ENCODE data around the gene CHID1.

The CHID1 gene

DNA sequence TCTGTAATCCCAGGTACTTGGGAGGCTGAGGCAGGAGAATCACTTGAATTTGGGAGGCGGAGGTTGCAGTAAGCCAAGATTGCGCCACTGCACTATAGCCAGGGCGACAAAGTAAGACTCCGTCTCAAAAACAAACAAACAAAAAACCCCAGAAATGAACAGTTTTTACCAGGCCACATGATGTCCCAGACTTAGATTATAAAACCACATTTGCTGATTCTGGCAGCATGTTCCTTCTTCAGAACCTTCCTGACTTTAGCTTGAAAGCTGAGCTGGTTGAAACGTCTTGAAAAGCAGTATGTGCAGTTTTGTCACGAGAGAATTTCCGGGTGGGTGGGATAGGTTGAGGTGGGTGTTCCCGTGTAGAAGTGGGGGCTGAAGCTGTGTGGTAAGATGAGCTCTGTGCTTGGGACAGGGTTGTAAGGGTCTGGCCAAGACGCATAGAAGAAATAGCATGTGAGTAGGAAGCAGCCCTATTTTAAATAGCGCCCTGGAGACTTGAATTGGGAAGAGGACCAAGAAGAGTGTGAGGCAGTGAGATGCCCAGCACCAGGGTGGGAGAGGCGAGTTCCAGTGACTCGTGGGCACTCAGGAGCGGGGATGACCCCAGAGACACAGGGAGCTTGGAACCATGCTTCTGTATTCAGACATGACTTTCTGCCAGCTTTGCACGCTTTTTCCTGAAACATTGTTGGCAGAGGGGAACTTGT, 22.7 kb upstream of the CHID1 start:
- in situ Hi-C loops (cut with MboI; ENCODE audit: low sequenced_read_pairs): no loop called here

DNA sequence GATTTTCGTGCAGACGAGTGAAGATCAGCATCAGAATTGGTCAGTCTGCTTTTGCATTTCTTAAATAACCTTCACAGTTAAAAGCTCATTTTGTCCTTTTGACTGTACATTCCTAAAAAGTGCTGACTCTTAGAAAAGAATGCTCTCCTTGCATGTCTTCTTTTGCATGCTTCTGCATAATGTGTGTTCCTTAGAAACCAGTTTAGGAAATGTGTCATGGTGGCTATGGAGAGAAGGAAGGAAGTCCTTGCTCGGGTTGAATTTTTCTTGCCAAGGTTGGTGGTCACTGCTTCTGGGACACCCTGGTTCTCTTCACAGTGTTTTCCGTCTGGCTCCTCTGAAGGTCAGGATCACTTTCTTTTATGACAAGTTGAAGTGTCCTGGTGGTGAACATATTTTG, 21.8 kb upstream of the CHID1 start:
- in situ Hi-C loops (cut with MboI; ENCODE audit: low sequenced_read_pairs): no loop called here

DNA sequence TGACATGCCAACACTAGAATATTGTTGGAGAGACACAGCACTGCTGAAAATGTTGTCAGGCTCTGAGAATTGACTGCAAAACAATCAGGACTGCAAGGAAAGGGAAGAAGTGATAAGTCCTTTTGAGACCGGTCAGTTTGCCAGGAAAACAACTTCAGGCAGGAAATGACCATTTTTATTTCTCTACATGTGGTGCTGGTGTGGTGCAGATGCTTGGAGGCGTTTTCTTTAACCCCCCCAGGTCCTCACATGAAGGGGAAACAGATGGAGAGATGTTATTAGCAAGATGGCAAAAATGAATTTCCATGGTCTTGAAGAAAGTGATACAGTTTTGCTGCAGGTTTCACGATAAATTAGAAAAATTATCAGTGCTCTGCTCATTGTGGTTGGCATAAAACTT, 20.8 kb upstream of the CHID1 start:
- in situ Hi-C loops (cut with MboI; ENCODE audit: low sequenced_read_pairs): no loop called here

DNA sequence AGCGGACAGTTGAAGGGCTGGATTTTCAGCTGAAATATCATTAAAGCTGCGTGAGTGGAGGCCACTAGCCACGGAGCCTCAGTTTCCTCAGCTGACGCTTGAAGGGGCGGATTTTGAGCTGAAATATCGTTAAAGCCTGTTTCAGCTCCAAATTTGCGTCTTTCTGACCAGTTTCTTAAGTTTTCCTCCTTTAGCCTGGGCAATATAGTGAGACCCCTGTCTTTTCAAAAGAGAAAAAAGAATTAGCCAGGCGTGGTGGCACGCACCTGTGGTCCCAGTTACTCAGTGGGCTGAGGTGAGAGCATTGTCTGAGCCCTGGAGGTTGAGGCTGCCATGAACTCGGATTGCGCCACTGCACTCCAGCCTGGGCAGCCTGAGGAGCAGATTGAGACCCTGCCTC, 18.8 kb upstream of the CHID1 start:
- in situ Hi-C loops (cut with MboI; ENCODE audit: low sequenced_read_pairs): no loop called here

DNA sequence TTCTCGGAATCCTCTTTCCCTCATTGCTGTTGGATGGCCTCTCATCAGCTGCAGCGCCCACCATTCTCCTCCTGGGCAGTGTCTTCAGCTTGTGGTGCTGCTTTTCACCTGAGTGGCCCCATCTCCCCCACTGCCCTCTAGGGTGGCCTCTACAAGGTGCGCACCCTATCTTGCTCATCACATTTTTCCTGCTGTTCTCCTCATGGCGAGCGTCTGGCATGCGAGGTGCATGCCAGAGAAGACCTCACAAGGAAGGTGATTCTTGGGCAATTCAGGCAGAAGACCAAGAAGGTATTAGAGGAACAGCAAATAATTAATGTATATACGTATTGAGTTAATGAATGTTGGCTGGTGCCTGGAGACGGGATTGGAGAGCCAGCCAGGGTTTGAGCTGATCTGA, 18.2 kb upstream of the CHID1 start:
- in situ Hi-C loops (cut with MboI; ENCODE audit: low sequenced_read_pairs): no loop called here

DNA sequence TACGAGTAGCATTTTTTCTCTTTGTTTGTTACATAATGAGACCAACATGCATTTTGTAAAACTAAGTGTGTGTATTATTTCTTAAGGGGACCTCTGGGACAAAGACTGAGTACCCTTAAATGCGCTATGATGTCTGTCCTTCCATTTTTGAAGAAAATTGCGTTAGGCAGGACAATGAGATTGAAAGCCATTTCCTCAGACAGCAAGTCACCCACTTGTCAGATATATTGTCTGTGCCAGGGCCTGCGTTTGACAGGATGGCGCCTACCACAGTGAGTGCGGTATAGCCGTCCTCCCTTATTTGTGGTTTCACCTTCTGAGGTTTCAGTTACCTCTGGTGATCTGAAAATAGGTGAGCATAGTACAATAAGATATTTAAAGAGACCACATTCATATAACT, 17.3 kb upstream of the CHID1 start:
- in situ Hi-C loops (cut with MboI; ENCODE audit: low sequenced_read_pairs): no loop called here

DNA sequence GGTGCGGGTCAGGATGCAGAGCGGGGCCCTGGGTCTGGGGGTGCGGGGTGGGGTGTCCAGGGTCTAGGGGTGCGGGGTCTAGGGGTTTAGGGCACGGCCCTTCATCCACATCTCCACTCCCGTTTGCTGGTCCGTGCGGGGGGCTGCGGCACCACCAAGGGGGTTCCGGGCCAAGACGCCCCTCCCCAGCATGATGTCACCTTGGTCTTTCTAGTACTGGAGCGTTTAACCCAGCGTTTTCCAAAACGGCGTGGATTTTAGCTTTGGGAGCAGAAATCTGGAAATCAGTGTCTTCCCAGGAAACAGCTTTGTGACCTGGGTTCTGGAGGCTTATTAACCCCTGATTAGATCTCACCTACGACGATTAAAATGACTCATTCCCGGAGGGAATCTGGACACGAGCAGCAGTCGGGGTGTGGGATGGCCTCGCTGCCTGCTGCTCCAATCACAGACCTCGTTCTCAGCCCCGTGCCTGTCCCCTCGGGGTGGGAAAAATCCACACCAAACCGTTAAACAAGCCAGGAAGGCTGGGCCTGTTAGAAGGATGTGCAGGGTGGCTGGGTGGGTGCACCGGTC, 15.8 kb upstream of the CHID1 start:
- in situ Hi-C loops (cut with MboI; ENCODE audit: low sequenced_read_pairs): no loop called here

DNA sequence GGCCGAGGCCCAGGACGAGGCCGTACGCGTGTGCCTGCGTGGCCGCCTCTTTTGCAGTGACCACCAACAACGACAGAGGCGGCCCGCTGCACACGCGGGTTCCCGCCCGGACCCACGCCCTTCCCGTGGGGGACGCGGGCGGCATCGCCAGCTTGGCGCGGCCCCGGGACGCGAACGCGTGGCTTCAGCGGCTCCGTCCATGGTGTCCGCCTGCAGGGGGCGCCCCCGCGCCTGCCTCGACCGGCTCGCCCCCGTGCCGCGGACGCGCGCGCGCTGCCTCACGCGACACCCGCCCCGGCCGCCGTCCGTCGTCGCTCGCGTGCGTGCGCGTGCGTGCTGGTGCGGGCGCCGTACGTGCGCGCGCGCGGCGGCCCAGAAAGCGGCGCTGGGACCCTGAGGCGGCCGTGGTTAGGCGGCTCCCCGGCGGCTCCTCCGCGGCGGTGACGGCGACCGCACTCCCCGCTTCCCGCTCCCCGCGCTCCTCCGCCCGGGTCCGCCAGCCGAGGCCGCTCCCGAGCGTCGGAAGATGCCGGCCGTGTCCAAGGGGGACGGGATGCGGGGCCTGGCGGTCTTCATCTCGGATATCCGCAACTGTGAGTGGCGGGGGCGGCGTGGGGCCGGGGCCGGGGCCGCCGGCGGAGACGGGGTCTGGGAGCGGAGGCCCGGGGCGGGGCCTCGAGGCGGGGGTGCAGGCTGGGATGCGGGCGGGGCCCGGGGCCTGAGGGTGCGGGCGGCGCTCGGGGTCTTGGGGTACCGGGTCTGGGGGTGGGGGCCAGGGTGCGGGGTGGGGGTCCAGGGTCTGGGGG, 15.1 kb upstream of the CHID1 start, which contains the start of gene AP2A2:
Gene AP2A2, plus strand, starts transcription at position 375 of the 806 bp plus-strand sequence. Its CDS starts 152 bp downstream, at position 527.
- in situ Hi-C loops (cut with MboI; ENCODE audit: low sequenced_read_pairs): no loop called here

DNA sequence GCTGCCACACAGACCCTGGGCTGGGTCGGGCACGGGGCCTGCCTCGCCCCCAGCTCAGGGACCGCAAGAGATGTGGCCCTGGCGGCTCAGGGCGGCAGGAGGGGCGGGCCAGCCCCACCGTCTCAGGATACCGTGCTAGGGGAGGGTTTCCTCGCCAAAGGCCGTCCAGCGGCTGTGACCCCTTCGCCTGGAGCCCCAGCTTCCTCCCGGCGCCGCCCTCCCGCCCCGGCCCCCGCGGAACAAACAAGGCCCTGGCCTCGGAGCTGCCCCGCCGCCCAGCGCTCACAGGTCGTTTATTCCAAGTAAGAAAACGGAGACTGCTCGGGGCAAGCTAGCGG, 14.5 kb upstream of the CHID1 start:
- in situ Hi-C loops (cut with MboI; ENCODE audit: low sequenced_read_pairs): no loop called here

DNA sequence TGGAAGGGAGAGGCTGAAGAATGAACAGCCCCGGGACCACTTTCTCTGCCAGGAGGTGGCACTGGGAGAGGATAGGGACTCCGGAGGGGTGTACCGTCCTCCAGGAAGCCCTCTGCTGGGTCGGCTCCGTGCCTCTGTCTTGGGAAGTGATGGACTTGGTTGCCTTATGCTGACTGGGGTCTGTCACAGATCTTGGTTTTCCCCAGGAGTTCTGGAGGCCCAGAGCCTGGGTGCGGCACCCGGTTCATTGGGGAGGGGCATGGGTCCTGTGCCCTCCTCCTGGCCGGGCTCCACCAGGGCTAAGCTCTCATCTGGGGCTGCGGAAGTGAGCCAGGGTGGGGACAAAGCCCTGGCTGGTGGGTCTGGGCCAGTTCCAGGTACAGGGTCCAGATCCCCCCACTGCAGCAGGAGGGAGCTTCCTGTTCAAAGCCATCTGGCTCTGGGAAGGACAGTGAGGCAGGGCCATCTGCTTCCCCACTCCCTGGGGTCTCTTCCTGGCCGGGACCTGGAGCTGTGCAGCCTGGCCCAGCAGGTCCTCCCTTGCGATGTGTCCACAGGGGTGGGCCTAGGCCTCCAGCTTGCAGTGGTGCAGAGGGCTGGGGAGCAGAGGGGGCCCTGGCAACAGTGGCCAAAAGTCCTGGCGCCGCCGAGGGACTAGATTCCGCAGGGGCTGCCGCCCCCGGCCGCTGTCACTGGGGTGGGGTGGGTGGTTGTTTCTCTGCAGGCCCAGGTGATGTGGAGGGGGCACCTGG, 14.0 kb upstream of the CHID1 start:
- in situ Hi-C loops (cut with MboI; ENCODE audit: low sequenced_read_pairs): no loop called here

DNA sequence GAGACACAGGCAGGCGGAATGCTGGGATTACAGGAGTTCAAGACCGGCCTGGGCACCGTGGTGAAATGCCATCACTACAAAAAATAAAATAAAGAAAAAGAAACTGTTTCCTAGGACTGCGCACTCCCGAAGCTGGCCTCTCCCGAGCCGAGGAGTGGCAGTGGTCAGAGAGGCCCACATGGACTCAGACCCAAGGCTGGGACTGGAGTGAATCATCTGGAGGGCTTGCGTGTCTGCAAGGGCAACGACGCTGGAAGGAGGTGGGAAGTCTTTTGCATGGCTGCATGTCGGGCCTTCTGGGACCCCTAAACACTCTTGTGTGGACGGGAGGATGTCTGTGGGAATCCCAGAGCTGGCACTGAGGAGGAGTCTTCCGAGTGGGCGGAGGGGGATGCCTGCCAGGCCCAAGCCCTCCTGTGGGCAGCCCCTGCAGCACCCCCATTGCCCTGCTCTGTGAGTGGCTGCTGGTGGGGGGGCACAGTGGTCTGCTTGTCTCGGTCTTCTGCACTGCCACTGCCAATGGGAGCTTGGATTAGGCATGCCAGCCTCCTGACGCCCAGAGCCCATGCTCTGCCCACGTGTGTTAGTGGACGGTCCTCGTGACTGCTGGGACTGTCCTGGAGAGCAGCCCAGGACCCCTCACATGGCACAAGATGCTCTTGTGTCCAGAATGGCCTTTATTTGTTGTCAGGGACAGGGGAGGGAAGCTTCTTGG, 13.2 kb upstream of the CHID1 start:
- in situ Hi-C loops (cut with MboI; ENCODE audit: low sequenced_read_pairs): no loop called here

DNA sequence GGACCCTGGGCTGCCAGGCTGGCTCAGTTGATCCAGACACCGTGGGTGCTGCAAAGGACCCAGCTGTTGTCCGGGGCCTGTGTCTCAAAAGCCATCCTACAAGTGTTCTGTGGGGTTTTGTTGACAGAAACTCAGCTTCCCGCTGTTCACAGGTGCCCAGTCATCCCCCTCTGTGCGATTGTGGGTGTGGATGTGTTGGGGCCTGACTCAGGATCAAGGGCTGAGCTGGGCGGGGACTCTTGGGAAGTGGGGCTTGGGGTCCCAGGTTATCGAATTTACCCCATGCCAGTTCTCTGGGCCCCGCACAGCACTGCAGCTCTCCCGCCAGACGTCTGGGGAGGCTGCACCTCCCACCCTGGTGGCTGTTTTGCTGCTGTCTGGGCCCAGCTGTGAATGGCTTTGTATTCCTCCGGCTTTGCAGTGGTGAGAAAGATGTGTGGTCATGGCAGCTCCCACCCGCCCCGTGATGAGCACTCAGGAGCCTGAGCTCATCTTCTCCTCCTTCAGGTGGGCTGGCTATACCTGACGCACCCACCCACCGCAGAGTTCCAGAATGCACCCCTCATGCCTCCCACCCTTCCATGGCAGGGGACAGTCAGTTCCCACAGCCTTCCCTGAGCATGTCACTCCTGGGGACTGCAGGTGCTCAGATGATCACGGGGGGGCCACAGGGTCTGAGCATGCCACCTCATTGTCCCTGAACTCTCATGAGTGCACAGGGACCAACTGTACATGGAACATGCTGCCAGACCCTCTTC, 11.5 kb upstream of the CHID1 start:
- in situ Hi-C loops (cut with MboI; ENCODE audit: low sequenced_read_pairs): no loop called here

DNA sequence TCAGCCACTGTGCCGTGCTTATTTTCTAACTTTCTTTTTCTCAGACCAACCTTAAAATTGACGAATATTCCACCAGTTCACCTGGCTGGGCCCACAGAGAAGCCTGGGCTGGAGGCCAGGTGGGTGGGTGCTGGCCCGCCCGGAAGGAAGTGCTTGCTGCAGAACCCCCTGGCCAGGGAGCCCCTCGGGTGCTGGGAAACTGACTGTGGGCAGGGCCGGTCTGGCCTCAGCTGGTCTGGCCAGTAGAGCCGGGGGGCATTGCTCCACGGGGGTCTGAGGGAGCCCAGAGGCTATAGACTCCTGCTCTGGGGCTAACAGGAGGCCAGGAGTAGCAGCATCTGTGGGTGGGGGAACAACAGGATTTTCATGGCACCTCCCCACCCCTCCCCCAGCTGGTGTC, 6.8 kb upstream of the CHID1 start:
- in situ Hi-C loops (cut with MboI; ENCODE audit: low sequenced_read_pairs): no loop called here

DNA sequence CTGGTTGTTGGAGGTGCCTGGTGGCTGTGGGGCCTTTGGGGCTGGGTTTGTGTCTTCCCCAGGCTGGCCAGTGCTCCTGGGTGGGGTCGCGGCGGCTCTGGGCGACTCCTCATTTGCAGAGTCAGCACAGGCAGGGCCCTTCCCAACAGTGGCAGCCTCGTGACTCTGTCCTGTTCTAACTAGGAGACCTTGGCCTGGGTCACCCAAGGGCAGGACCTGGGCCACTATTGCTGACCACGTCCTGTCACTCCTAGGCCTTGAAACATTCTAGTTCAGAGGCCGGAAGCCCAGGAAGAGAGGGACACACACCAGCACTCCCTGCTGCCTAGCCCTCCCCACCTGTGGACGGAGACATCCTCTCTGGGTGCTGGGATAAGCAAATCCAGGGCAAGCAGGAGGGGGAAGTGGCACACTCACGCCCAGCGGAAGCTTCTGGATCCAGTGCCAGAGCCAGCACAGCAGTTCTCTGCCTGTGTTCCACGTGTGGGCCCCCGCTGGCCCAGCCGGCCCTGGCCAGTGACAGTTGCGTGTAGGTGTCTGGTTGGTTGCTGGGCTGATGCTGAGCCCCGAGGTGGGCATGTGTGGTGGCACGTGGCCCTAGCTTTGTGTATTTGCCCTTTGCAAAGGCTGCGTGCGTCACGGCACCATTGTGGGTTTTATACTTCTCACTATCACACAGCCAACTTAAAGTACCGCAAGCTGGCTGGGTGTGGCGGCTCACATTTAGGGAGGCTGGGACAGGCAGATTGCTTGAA, 4.3 kb upstream of the CHID1 start:
- in situ Hi-C loops (cut with MboI; ENCODE audit: low sequenced_read_pairs): no loop called here

DNA sequence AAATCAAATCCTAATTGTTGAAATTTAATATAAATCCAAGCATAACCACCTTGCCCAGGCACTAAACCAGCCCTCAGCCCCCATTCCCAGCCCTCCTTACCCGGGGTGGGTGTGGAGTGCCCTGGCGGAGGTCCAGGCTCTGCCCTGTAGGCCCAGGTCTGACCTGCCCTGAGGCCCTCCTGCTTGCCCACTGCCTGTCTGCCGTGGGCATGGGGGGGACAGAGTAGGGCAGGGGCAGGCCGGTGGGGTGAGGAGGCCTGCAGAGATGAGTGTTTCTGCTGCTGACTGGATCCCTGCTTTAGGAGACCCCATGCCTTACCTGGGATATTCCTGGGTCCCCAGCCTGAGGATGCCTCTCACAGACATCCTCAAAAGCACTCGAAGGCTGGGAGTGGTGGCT, 3.6 kb upstream of the CHID1 start:
- in situ Hi-C loops (cut with MboI; ENCODE audit: low sequenced_read_pairs): no loop called here

DNA sequence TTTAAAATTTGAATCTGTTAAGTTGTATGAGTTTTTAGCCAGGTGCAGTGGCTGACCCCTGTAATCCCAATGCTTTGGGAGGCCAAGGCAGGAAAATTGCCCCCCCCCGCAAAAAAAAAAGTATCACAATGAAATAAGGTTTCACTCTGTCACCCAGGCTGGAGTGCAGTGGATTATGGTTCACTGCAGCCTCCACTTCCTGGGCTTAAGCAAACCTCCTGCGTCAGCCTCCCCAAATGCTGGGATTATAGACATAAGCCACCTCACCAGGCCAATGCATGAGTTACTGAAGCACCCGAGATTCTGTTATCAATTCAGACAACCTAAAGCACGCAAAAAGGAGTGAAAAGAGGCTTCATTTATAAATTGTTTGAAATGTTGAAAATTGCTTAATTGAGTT, 2.4 kb upstream of the CHID1 start:
- in situ Hi-C loops (cut with MboI; ENCODE audit: low sequenced_read_pairs): no loop called here

DNA sequence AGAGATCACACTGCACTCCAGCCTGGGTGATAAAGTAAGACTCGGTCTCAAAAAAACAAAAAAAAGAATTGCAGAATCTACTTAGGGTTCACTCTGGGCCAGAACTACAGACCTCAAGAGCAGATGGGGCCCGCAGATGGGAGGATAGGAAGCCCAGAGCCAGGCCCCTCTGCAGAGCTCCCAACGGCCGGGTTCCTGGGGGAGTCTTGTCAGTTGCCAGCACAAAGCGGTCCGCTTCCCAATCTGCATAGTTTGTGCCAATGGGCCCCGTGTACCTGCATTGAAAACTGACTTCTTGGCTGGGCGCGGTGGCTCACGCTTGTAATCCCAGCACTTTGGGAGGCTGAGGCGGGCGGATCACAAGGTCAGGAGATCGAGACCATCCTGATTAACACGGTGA, 1.7 kb upstream of the CHID1 start:
- in situ Hi-C loops (cut with MboI; ENCODE audit: low sequenced_read_pairs): no loop called here

DNA sequence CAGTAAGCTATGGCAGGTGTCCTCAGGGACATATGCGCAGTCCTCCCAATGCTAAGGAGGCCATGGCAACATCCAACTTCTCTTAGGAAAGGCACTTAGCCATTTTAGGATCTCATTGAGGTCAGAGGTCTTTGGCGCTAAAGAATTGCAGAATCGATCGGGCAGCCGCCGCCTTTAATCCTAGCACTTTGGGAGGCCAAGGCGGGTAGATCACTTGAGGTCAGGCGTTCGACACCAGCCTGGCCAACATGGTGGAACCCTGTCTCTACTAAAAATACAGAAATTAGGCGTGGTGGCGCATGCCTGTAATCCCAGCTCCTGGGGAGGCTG, 1.2 kb upstream of the CHID1 start:
- in situ Hi-C loops (cut with MboI; ENCODE audit: low sequenced_read_pairs): no loop called here

DNA sequence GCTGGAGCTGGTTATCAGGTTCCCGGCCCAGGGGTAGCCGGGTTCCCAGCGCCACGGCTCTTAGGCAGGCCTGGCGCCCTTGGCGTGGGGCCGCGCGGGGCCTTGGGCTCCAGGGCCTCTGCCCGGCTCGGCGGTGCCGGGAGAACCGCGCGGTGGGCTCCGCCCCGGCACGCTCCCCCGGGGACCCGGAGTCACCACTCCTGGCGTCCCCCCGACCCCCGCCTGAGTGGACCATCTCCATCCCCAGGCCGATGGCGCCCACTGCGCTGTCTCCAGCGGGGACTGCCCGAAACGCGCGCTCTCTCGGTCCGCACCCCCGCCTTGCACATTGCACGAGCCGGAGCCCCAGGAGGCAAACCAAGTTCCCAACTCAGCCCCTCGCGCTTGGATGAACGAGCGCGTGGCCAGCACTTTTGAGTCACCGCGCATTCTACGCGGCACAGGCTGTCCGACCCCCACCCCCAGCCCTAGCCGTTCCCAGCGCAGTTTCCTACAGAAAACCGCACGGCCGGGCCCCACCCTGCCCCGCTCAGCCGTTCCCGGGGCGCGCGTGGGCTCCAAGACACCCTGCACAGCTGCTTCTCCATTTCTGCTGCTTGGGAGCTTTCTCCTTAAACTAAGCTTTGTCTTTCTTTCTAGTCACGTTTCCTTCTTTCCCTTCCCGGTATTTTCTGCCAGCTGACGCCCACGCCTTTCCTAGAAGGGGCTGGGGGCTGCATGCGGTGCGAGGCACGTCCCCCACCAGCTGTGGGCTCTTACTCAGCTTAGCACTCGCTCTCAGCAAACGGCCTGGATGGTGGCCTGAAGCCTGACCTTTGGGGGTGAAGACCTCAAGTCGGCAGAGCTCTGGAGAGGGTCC, 650 bp upstream of the CHID1 start:
- in situ Hi-C loops (cut with MboI; ENCODE audit: low sequenced_read_pairs): no loop called here

Measured in HL-60/S4 (cell line).